ENCODE data around the gene ZSWIM7. TPM values are rescaled to one million over a fixed set of nuclear protein-coding genes. Genes with fewer than 3 reads are reported as not detected.

ZSWIM7 gene
- total and polyA plus RNA-seq, 2 of the 4 experiments (the other 2 are of a cell fraction) = 6.8 to 12.1 TPM

DNA sequence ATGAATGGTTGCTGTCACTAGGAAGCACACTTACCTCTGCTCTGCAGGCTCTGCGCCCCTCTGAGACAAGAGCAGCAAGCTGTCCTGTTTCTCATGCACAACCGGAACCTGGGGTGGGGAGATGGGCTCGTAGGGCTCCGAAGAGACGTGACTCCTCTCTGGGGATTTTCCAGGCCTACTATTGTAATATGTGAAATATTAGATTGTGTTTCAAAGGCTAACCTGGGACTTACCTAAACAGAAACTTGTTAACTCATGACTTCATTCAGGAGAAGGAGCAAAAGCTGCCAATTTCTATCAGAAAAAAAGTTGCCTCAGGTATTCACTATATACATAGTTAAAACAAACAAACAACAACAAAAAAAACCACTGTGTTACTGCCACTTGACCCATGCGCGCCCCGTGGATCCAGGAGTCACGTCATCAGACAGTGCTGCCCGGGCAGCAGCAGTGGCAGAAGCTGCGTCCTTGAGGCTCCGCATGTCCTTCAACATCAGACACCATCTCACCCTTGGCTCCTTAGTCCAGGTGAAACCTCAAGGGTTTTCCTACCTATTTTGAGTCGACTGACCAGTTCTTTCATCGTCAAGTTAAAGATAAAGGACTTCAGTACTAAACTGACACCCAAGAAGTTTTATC lies 49.4 kb upstream of the ZSWIM7 start:
- no peak for DNase-seq
- no peak overlapping the region for H3K9ac ChIP-seq (ENCODE audit: low read depth, low read length)
- H2AK5ac ChIP-seq (ENCODE audit: low read depth, low read length) = no peak overlapping the region
- no peak overlapping the region for H2BK120ac ChIP-seq (ENCODE audit: low read depth, low read length)
- no TSS peak for BruUV-seq (replicated peaks)
- POLR2A ChIA-PET (ENCODE audit: unreplicated experiment) = no interaction called here
- no peaks in the 10 kb centered on the region for H3K27me3 ChIP-seq (ENCODE audit: control insufficient read depth, insufficient read depth, low read length)
- no peak overlapping the region for H3K18ac ChIP-seq (ENCODE audit: low read depth, low read length)
- no peak overlapping the region for H2BK20ac ChIP-seq (ENCODE audit: low read depth, low read length)
- peaks cover 29% of the 10 kb centered on the region for H3K36me3 ChIP-seq (ENCODE audit: control insufficient read depth, insufficient read depth, low read length)
- H3K79me1 ChIP-seq (ENCODE audit: low read depth in 1 of 2, low read length in 2 of 2) = peaks cover 38 to 58% of the 10 kb centered on the region in 2 experiments
- H4K5ac ChIP-seq (ENCODE audit: low read depth, low read length) = no peak overlapping the region
- H3K23ac ChIP-seq (ENCODE audit: low read depth, low read length) = no peak overlapping the region
- no peak overlapping the region for H4K8ac ChIP-seq (ENCODE audit: low read depth in 2 of 2, low read length in 2 of 2)
- WGBS, 2 experiments (ENCODE audit: extremely low coverage in 2 of 2, insufficient read length in 1 of 2) = 90% methylated on average over 6 of the region's 14 CpGs; no CpG with 5 or more reads in 1 of the 2 experiments
- no peaks in the 10 kb centered on the region for H3K4me1 ChIP-seq (ENCODE audit: control insufficient read depth, insufficient read depth, low read length)
- H4K91ac ChIP-seq (ENCODE audit: insufficient read depth, low read depth, low read length) = no peak overlapping the region
- H3K9me1 ChIP-seq (ENCODE audit: insufficient read depth, low read length) = peaks cover 6% of the 10 kb centered on the region
- no peak for ATAC-seq (ENCODE audit: low read depth)
- H2AK9ac ChIP-seq (replicated peaks; ENCODE audit: low read depth, low read length, poor library complexity) = no peak overlapping the region
- in situ Hi-C loops (cut with MboI; ENCODE audit: low sequenced_read_pairs) = no loop called here
- intact Hi-C loops (cut with micrococcal nuclease) = no loop called here
- no peak overlapping the region for H3K27ac ChIP-seq (ENCODE audit: insufficient read depth, low read length)
- no peaks in the 10 kb centered on the region for H3K9me3 ChIP-seq (ENCODE audit: control insufficient read depth, insufficient read depth, low read length)
- CTCF ChIA-PET = no interaction called here
- no peak overlapping the region for H3K56ac ChIP-seq (ENCODE audit: extremely low read depth, insufficient read depth, low read length)
- no peak overlapping the region for H2AFZ ChIP-seq (replicated peaks; ENCODE audit: low read length, poor library complexity)
- TF ChIP-seq BHLHE40 (IDR thresholded peaks at IDR 0.05; ENCODE audit: low read depth, low read length) (no peak), RAD21 (IDR thresholded peaks at IDR 0.05; ENCODE audit: low read length) (no peak), MAFK (IDR thresholded peaks at IDR 0.05; ENCODE audit: low read depth, low read length) (no peak), FOS (IDR thresholded peaks at IDR 0.05; ENCODE audit: low read depth, low read length) (no peak)
- TF ChIP-seq, protein P1, sequence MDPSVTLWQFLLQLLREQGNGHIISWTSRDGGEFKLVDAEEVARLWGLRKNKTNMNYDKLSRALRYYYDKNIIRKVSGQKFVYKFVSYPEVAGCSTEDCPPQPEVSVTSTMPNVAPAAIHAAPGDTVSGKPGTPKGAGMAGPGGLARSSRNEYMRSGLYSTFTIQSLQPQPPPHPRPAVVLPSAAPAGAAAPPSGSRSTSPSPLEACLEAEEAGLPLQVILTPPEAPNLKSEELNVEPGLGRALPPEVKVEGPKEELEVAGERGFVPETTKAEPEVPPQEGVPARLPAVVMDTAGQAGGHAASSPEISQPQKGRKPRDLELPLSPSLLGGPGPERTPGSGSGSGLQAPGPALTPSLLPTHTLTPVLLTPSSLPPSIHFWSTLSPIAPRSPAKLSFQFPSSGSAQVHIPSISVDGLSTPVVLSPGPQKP (IDR thresholded peaks at IDR 0.05; ENCODE audit: borderline replicate concordance, low read depth, low read length) = no peak
- no peak overlapping the region for H2BK15ac ChIP-seq (ENCODE audit: low read depth, low read length)
- no peak overlapping the region for H3K14ac ChIP-seq (replicated peaks; ENCODE audit: low read depth, low read length)
- H3K4me2 ChIP-seq (ENCODE audit: low read depth, low read length) = no peak overlapping the region
- no peaks in the 10 kb centered on the region; the same call in 1 of the 2 replicates for H4K20me1 ChIP-seq (ENCODE audit: insufficient read depth, low read length)
- dilution Hi-C loops (cut with HindIII; ENCODE audit: low sequenced_read_pairs, unreplicated experiment) = no loop called here
- no peak overlapping the region for H2BK5ac ChIP-seq (ENCODE audit: low read depth, low read length, poor library complexity, severe bottlenecking)
- no peak overlapping the region for H3K4me3 ChIP-seq (ENCODE audit: insufficient read depth, low read depth, low read length)
- no peak overlapping the region for H3K4ac ChIP-seq (ENCODE audit: low read depth, low read length)

Data from IMR-90 (cell line).